Hepatocyte (in vitro differentiated cells): ENCODE measurements around the gene FAM210A.
"Not testable (repeated sequence)": the region's sequence is repeated elsewhere in the genome, so short reads cannot be mapped to it uniquely, and the experiment has no call there.

Source experiments
- EZH2 ChIP-seq: fragments of 200-600 bp; sonication (generic); IDR thresholded peaks from 2 replicates; pipeline ENCODE4 v1.6.1; 2016; ENCODE audit warnings: antibody characterized with exemption, mild to moderate bottlenecking, borderline replicate concordance
- TF ChIP-seq, protein P1 (sequence below): fragments of 200-600 bp; sonication (generic); IDR thresholded peaks from 2 replicates; pipeline ENCODE4 v1.5.1; 2016; ENCODE audit warnings: antibody characterized with exemption, mild to moderate bottlenecking; ENCODE audit not compliant: poor library complexity

- TF ChIP-seq, protein P1, sequence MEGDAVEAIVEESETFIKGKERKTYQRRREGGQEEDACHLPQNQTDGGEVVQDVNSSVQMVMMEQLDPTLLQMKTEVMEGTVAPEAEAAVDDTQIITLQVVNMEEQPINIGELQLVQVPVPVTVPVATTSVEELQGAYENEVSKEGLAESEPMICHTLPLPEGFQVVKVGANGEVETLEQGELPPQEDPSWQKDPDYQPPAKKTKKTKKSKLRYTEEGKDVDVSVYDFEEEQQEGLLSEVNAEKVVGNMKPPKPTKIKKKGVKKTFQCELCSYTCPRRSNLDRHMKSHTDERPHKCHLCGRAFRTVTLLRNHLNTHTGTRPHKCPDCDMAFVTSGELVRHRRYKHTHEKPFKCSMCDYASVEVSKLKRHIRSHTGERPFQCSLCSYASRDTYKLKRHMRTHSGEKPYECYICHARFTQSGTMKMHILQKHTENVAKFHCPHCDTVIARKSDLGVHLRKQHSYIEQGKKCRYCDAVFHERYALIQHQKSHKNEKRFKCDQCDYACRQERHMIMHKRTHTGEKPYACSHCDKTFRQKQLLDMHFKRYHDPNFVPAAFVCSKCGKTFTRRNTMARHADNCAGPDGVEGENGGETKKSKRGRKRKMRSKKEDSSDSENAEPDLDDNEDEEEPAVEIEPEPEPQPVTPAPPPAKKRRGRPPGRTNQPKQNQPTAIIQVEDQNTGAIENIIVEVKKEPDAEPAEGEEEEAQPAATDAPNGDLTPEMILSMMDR = not testable (repeated sequence)
- not testable (repeated sequence) for TF ChIP-seq EZH2
Measured at GRCh38 chr18:13751599-13751998, 25.2 kb upstream of the FAM210A start.
